H1 (cell line): ENCODE results near the gene BAZ1B. TPM values are rescaled to one million over a fixed set of nuclear protein-coding genes. Genes with fewer than 3 reads are reported as not detected.

Experiments used
- ASH2L ChIP-seq: fragments of 200-600, 300-600 bp; sonication (generic); IDR thresholded peaks from one replicate; pipeline ENCODE4 v1.7.1; 2017; ENCODE audit warnings: low read length
- CHD7 ChIP-seq: fragments of 300-600 bp; sonication (generic); IDR thresholded peaks from 2 replicates; pipeline ENCODE4 v1.7.1; 2012; ENCODE audit warnings: low read length, moderate library complexity, mild to moderate bottlenecking, inconsistent platforms; ENCODE audit not compliant: insufficient replicate concordance
- CTCF ChIP-seq, 3 experiments: IDR thresholded peaks; 1 replicate in 2 of 3; 2 replicates in 1 of 3; pipeline versions ENCODE4 v1.5.1 to v1.6.1; 2011; ENCODE audit warnings: low read length in 3 of 3, mild to moderate bottlenecking in 3 of 3, inconsistent platforms in 2 of 3, low read depth in 1 of 3, moderate library complexity in 1 of 3; ENCODE audit not compliant: insufficient read depth in 1 of 3; ENCODE audit errors: control extremely low read depth in 1 of 3
- FOSL1 ChIP-seq: IDR thresholded peaks from 2 replicates; pipeline ENCODE4 v1.6.1; 2011; ENCODE audit warnings: mild to moderate bottlenecking, low read depth, low read length, moderate library complexity; ENCODE audit not compliant: insufficient read depth
- GTF2F1 ChIP-seq: IDR thresholded peaks from 2 replicates; pipeline ENCODE4 v1.6.1; 2012; ENCODE audit warnings: low read depth, low read length, improper control_type of control experiment, borderline replicate concordance
- KDM5A ChIP-seq: fragments of 200-600 bp; IDR thresholded peaks from 2 replicates; pipeline ENCODE4 v1.7.1; 2012; ENCODE audit warnings: mild to moderate bottlenecking, low read length, inconsistent platforms, mixed read lengths
- RAD21 ChIP-seq, 2 experiments: IDR thresholded peaks in 1 of 2; conservative IDR thresholded peaks in 1 of 2; 2 replicates each; pipeline ENCODE4 v1.6.1; 2011; ENCODE audit warnings: low read depth in 2 of 2, low read length in 2 of 2, improper control_type of control experiment in 1 of 2, inconsistent platforms in 1 of 2, mild to moderate bottlenecking in 1 of 2, moderate library complexity in 1 of 2
- SIN3A ChIP-seq, 2 experiments: IDR thresholded peaks in 1 of 2; conservative IDR thresholded peaks in 1 of 2; 2 replicates each; pipeline ENCODE4 v1.6.1; 2011 to 2012; ENCODE audit warnings: low read length in 2 of 2, improper control_type of control experiment in 1 of 2, low read depth in 1 of 2, mild to moderate bottlenecking in 1 of 2
- polyA plus RNA-seq, 7 experiments: library from polyadenylated mRNA; depleted of rRNA in 3 of 7; stranded (reverse) in 5 of 7; unstranded in 2 of 7; fragments of >200 nt in 5 of 7; fragments of 200-250 nt in 2 of 7; gene quantifications; 1 replicate in 5 of 7; 2 replicates in 1 of 7; 4 replicates in 1 of 7; pipeline versions ENCODE4 v1.2.1 to v1.2.3, GENCODE V29; 2011 to 2013; ENCODE audit warnings: missing spikeins in 2 of 7, mixed read lengths in 2 of 7
- total RNA-seq: library from RNA; stranded (reverse); fragmentation: NEBNext Ultra II Directional; extraction: Animal tissue kit (Norgen Biotek cat#: 25700); gene quantifications from 2 replicates; pipeline ENCODE4 v1.2.1, GENCODE V29; 2021

Gene BAZ1B
- total and polyA plus RNA-seq, 2 of the 8 experiments (the other 6 are each of a cell fraction or from before 2014, with no cell fraction given): 21.0 to 86.8 TPM

GRCh38 chr7:73536479-73536878, 14.4 kb upstream of the BAZ1B start (continued):
- TF ChIP-seq CHD7: no peak
- no peak for TF ChIP-seq GTF2F1
- no peak for TF ChIP-seq RAD21 (IDR thresholded peaks at IDR 0.05 in 1 of 2, conservative IDR thresholded peaks at IDR 0.05 in 1 of 2; ENCODE audit: low read depth in 2 of 2, low read length in 2 of 2)
- no peak for TF ChIP-seq ASH2L
- TF ChIP-seq CTCF (IDR thresholded peaks at IDR 0.05; ENCODE audit: control extremely low read depth in 1 of 3, insufficient read depth in 1 of 3, low read depth in 1 of 3, low read length in 3 of 3): no peak
- TF ChIP-seq SIN3A (conservative IDR thresholded peaks at IDR 0.05 in 1 of 2, IDR thresholded peaks at IDR 0.05 in 1 of 2; ENCODE audit: low read depth in 1 of 2, low read length in 2 of 2): no peak
- no peak for TF ChIP-seq KDM5A
- no peak for TF ChIP-seq FOSL1
